ENCODE data around the gene USP6NL. TPM values are rescaled to one million over a fixed set of nuclear protein-coding genes. Genes with fewer than 3 reads are reported as not detected.

USP6NL gene
- polyA plus RNA-seq, 1 donor (not counting 4 experiments of a cell fraction or from before 2014, with no cell fraction given) = 8.7 TPM

GRCh38 chr10:11586170-11586569 lies 25.3 kb downstream of the USP6NL start:
- FAIRE-seq = no peak
- Histone ChIP-seq H3K4me3 (ENCODE audit: control insufficient read depth in 2 of 3, extremely low read depth in 1 of 3, insufficient read depth in 2 of 3, low read depth in 1 of 3, low read length in 3 of 3) (no peak overlapping the region), H3K4me1 (ENCODE audit: control insufficient read depth, extremely low read depth, insufficient read depth, low read length) (peaks cover 13% of the 10 kb centered on the region), H3K4me2 (ENCODE audit: control insufficient read depth, extremely low read depth, insufficient read depth, low read depth, low read length) (no peak overlapping the region), H4K20me1 (ENCODE audit: control insufficient read depth, extremely low read depth, insufficient read depth, low read length) (no peaks in the 10 kb centered on the region), H3K79me2 (ENCODE audit: control insufficient read depth, insufficient read depth, low read length) (peaks cover 36% of the 10 kb centered on the region), H3K9ac (ENCODE audit: control insufficient read depth, extremely low read depth, insufficient read depth, low read length) (no peak overlapping the region), H3K36me3 (ENCODE audit: control insufficient read depth in 2 of 2, extremely low read depth in 1 of 2, insufficient read depth in 2 of 2, low read length in 2 of 2) (no peaks in the 10 kb centered on the region), H3K27ac (ENCODE audit: control insufficient read depth, insufficient read depth, low read length) (no peak overlapping the region), H3K9me3 (ENCODE audit: control insufficient read depth, low read depth, low read length) (no peaks in the 10 kb centered on the region), H3K27me3 (ENCODE audit: control insufficient read depth, extremely low read depth, insufficient read depth, low read length) (no peaks in the 10 kb centered on the region), H3K9me1 (ENCODE audit: control insufficient read depth, extremely low read depth, insufficient read depth, low read length) (no peaks in the 10 kb centered on the region), H2AFZ (ENCODE audit: control insufficient read depth, low read length) (no peak overlapping the region)
- no peak for DNase-seq (ENCODE audit: low read depth, low spot score)
- dilution Hi-C loops (cut with MboI; ENCODE audit: extremely low pct_ligation_motif_present, low sequenced_read_pairs) = no loop called here
- TF ChIP-seq, protein P1, sequence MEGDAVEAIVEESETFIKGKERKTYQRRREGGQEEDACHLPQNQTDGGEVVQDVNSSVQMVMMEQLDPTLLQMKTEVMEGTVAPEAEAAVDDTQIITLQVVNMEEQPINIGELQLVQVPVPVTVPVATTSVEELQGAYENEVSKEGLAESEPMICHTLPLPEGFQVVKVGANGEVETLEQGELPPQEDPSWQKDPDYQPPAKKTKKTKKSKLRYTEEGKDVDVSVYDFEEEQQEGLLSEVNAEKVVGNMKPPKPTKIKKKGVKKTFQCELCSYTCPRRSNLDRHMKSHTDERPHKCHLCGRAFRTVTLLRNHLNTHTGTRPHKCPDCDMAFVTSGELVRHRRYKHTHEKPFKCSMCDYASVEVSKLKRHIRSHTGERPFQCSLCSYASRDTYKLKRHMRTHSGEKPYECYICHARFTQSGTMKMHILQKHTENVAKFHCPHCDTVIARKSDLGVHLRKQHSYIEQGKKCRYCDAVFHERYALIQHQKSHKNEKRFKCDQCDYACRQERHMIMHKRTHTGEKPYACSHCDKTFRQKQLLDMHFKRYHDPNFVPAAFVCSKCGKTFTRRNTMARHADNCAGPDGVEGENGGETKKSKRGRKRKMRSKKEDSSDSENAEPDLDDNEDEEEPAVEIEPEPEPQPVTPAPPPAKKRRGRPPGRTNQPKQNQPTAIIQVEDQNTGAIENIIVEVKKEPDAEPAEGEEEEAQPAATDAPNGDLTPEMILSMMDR (optimal IDR thresholded peaks at IDR 0.05 in 1 of 3, IDR thresholded peaks at IDR 0.05 in 1 of 3, conservative IDR thresholded peaks at IDR 0.05 in 1 of 3; ENCODE audit: extremely low read depth in 1 of 3, insufficient read depth in 2 of 3, low read length in 3 of 3) = no peak
- no peak for TF ChIP-seq EZH2 (IDR thresholded peaks at IDR 0.05; ENCODE audit: low read length)

GRCh38 chr10:11581213-11581612 lies 30.2 kb downstream of the USP6NL start:
- Histone ChIP-seq H3K9me3 (ENCODE audit: control insufficient read depth, low read depth, low read length) (no peaks in the 10 kb centered on the region), H3K27me3 (ENCODE audit: control insufficient read depth, extremely low read depth, insufficient read depth, low read length) (no peaks in the 10 kb centered on the region), H3K79me2 (ENCODE audit: control insufficient read depth, insufficient read depth, low read length) (peaks cover 24% of the 10 kb centered on the region), H3K36me3 (ENCODE audit: control insufficient read depth in 2 of 2, extremely low read depth in 1 of 2, insufficient read depth in 2 of 2, low read length in 2 of 2) (no peaks in the 10 kb centered on the region), H4K20me1 (ENCODE audit: control insufficient read depth, extremely low read depth, insufficient read depth, low read length) (no peaks in the 10 kb centered on the region), H3K27ac (ENCODE audit: control insufficient read depth, insufficient read depth, low read length) (no peak overlapping the region), H3K4me1 (ENCODE audit: control insufficient read depth, extremely low read depth, insufficient read depth, low read length) (peaks cover 4% of the 10 kb centered on the region), H3K9me1 (ENCODE audit: control insufficient read depth, extremely low read depth, insufficient read depth, low read length) (no peaks in the 10 kb centered on the region), H3K4me3 (ENCODE audit: control insufficient read depth in 2 of 3, extremely low read depth in 1 of 3, insufficient read depth in 2 of 3, low read depth in 1 of 3, low read length in 3 of 3) (no peak overlapping the region), H2AFZ (ENCODE audit: control insufficient read depth, low read length) (no peak overlapping the region), H3K4me2 (ENCODE audit: control insufficient read depth, extremely low read depth, insufficient read depth, low read depth, low read length) (no peak overlapping the region), H3K9ac (ENCODE audit: control insufficient read depth, extremely low read depth, insufficient read depth, low read length) (no peak overlapping the region)
- dilution Hi-C loops (cut with MboI; ENCODE audit: extremely low pct_ligation_motif_present, low sequenced_read_pairs) = no loop called here
- TF ChIP-seq, protein P1 (optimal IDR thresholded peaks at IDR 0.05 in 1 of 3, IDR thresholded peaks at IDR 0.05 in 1 of 3, conservative IDR thresholded peaks at IDR 0.05 in 1 of 3; ENCODE audit: extremely low read depth in 1 of 3, insufficient read depth in 2 of 3, low read length in 3 of 3) = no peak
- TF ChIP-seq EZH2 (IDR thresholded peaks at IDR 0.05; ENCODE audit: low read length) = no peak
- FAIRE-seq = no peak
- DNase-seq (ENCODE audit: low read depth, low spot score) = no peak
